Loucy (cell line): ENCODE data around the gene ZNF354B.
"Not testable (repeated sequence)": the region's sequence is repeated elsewhere in the genome, so short reads cannot be mapped to it uniquely, and the experiment has no call there.

ENCODE experiments used
- CTCF ChIP-seq: fragments of 200-600 bp; sonication (generic); conservative IDR thresholded peaks from 2 replicates; pipeline ENCODE4 v1.5.1; 2014; ENCODE audit warnings: mild to moderate bottlenecking, antibody characterized with exemption, low read length
- EZH2phosphoT487 ChIP-seq: fragments of 200-600 bp; IDR thresholded peaks from 2 replicates; pipeline ENCODE4 v1.6.1; 2018; ENCODE audit warnings: antibody characterized with exemption, mild to moderate bottlenecking, moderate library complexity, borderline replicate concordance

- not testable (repeated sequence) for TF ChIP-seq CTCF, EZH2phosphoT487
Observed at GRCh38 chr5:178860615-178861014, 862 bp downstream of the ZNF354B start.
